Measurements from ENCODE around the gene UNC13C.

The UNC13C gene

DNA sequence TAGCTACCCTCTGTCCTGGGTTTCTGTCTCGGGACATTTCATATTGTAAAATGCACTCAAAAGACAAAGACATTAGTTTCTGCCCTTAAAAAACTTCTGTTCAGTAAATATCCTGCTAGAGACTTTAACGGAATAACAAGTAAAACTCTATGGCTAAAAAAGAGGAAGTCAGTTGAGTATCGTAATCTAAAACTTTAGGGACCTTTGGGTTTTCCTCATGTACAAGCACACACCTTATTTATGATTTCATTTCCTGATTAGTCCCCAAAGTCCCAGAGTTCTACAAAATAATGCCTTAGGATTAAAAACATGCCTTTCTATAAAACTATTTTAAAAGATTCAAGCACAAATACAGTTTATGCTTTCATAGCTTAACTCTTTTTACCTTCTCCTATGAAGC is 585.9 kb downstream of the UNC13C start:
- Histone ChIP-seq H3K36me3 (ENCODE audit: control insufficient read depth, low read length) (no peaks in the 10 kb centered on the region), H3F3A (ENCODE audit: control insufficient read depth, insufficient read depth) (no peaks in the 10 kb centered on the region), H3K4me3 (ENCODE audit: low read length) (no peak overlapping the region), H3K9me2 (replicated peaks; ENCODE audit: control insufficient read depth, low read length) (no peaks in the 10 kb centered on the region), H3K79me2 (ENCODE audit: control insufficient read depth, low read length) (no peaks in the 10 kb centered on the region), H3K27me3 (ENCODE audit: control insufficient read depth, low read length) (no peaks in the 10 kb centered on the region), H4K20me1 (ENCODE audit: control insufficient read depth, insufficient read depth, low read depth, low read length) (no peaks in the 10 kb centered on the region), H3K4me2 (ENCODE audit: low read length) (no peak overlapping the region), H3K4me1 (ENCODE audit: control insufficient read depth, low read length) (no peaks in the 10 kb centered on the region), H3K9me3 (ENCODE audit: control insufficient read depth, insufficient read depth, low read length) (no peaks in the 10 kb centered on the region), H3K27ac (ENCODE audit: low read depth, low read length) (no peak overlapping the region)
- TF ChIP-seq EZH2phosphoT487 (IDR thresholded peaks at IDR 0.05; ENCODE audit: borderline replicate concordance, low read length), result no peak
- TF ChIP-seq, protein P1, sequence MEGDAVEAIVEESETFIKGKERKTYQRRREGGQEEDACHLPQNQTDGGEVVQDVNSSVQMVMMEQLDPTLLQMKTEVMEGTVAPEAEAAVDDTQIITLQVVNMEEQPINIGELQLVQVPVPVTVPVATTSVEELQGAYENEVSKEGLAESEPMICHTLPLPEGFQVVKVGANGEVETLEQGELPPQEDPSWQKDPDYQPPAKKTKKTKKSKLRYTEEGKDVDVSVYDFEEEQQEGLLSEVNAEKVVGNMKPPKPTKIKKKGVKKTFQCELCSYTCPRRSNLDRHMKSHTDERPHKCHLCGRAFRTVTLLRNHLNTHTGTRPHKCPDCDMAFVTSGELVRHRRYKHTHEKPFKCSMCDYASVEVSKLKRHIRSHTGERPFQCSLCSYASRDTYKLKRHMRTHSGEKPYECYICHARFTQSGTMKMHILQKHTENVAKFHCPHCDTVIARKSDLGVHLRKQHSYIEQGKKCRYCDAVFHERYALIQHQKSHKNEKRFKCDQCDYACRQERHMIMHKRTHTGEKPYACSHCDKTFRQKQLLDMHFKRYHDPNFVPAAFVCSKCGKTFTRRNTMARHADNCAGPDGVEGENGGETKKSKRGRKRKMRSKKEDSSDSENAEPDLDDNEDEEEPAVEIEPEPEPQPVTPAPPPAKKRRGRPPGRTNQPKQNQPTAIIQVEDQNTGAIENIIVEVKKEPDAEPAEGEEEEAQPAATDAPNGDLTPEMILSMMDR (IDR thresholded peaks at IDR 0.05; ENCODE audit: low read depth, low read length, poor library complexity, severe bottlenecking), result no peak

DNA sequence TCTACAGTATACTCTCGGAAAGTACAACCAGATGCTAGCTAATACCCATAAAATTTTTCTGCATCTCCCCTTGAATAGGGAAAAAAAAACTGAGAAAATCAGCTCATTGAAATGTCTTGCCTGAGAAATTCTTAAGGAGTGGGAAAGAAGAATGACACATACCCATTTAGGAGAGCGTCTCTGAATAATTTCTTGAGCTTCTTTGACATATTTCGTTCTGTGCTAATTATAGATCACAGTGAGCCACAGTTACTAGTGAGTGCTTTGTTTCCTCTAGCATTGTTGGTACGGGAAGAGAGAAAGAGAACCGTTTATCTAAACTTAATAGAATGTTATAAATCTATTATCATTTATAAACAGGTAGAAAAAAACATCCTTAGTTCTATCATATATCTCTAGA is 588.4 kb downstream of the UNC13C start:
- Histone ChIP-seq H3F3A (ENCODE audit: control insufficient read depth, insufficient read depth) (no peaks in the 10 kb centered on the region), H3K4me2 (ENCODE audit: low read length) (no peak overlapping the region), H4K20me1 (ENCODE audit: control insufficient read depth, insufficient read depth, low read depth, low read length) (no peaks in the 10 kb centered on the region), H3K4me1 (ENCODE audit: control insufficient read depth, low read length) (no peaks in the 10 kb centered on the region), H3K36me3 (ENCODE audit: control insufficient read depth, low read length) (no peaks in the 10 kb centered on the region), H3K4me3 (ENCODE audit: low read length) (no peak overlapping the region), H3K9me3 (ENCODE audit: control insufficient read depth, insufficient read depth, low read length) (no peaks in the 10 kb centered on the region), H3K27me3 (ENCODE audit: control insufficient read depth, low read length) (no peaks in the 10 kb centered on the region), H3K27ac (ENCODE audit: low read depth, low read length) (no peak overlapping the region), H3K9me2 (replicated peaks; ENCODE audit: control insufficient read depth, low read length) (no peaks in the 10 kb centered on the region), H3K79me2 (ENCODE audit: control insufficient read depth, low read length) (no peaks in the 10 kb centered on the region)
- TF ChIP-seq, protein P1 (IDR thresholded peaks at IDR 0.05; ENCODE audit: low read depth, low read length, poor library complexity, severe bottlenecking), result no peak
- no peak for TF ChIP-seq EZH2phosphoT487 (IDR thresholded peaks at IDR 0.05; ENCODE audit: borderline replicate concordance, low read length)

DNA sequence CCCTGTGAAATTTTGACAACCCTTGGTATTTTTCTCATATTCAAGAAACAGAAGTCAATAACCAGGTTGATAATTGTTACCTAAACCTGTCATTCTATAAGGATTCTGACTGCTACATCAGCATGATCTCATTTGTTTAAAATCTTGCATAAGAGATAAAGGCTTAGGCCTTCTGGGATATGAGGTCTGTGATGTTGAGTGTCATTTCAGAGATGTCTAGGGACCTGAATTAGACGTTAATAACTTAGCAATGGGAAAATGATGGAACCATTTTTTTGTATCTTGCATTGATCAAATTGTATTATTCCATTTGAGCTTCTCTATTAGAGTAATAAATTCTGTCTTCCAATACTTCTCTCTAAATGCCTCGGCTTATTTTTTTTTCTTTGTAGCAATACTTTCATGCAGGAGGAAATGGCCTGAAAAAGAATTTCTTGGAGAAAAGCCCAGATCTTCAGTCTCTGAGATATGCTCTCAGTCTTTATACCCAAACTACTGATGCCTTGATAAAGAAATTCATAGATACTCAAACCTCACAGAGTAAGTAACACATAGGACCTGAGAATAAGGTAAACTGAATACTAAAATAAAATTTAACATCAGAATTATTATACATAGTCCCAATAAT is 589.3 kb downstream of the UNC13C start:
- Histone ChIP-seq H3F3A (ENCODE audit: control insufficient read depth, insufficient read depth) (no peaks in the 10 kb centered on the region), H3K27me3 (ENCODE audit: control insufficient read depth, low read length) (no peaks in the 10 kb centered on the region), H3K4me3 (ENCODE audit: low read length) (no peak overlapping the region), H3K4me2 (ENCODE audit: low read length) (no peak overlapping the region), H4K20me1 (ENCODE audit: control insufficient read depth, insufficient read depth, low read depth, low read length) (no peaks in the 10 kb centered on the region), H3K4me1 (ENCODE audit: control insufficient read depth, low read length) (no peaks in the 10 kb centered on the region), H3K9me2 (replicated peaks; ENCODE audit: control insufficient read depth, low read length) (no peaks in the 10 kb centered on the region), H3K79me2 (ENCODE audit: control insufficient read depth, low read length) (no peaks in the 10 kb centered on the region), H3K36me3 (ENCODE audit: control insufficient read depth, low read length) (no peaks in the 10 kb centered on the region), H3K27ac (ENCODE audit: low read depth, low read length) (no peak overlapping the region), H3K9me3 (ENCODE audit: control insufficient read depth, insufficient read depth, low read length) (no peaks in the 10 kb centered on the region)
- TF ChIP-seq, protein P1 (IDR thresholded peaks at IDR 0.05; ENCODE audit: low read depth, low read length, poor library complexity, severe bottlenecking), result no peak
- no peak for TF ChIP-seq EZH2phosphoT487 (IDR thresholded peaks at IDR 0.05; ENCODE audit: borderline replicate concordance, low read length)
